PFSK-1 (cell line): Measurements from ENCODE around the gene CACYBP.

ENCODE experiments used
- FOXP2 ChIP-seq: optimal IDR thresholded peaks from 2 replicates; pipeline ENCODE3; 2011; ENCODE audit warnings: borderline replicate concordance, control low read depth, inconsistent platforms; ENCODE audit not compliant: insufficient read depth; ENCODE audit errors: extremely low read length, extremely low read depth
- POLR2AphosphoS5 ChIP-seq: IDR thresholded peaks from 2 replicates; pipeline ENCODE4 v1.6.1; 2012; ENCODE audit warnings: low read depth, mild to moderate bottlenecking, control low read depth, low read length, moderate library complexity
- SIN3A ChIP-seq: IDR thresholded peaks from 2 replicates; pipeline ENCODE4 v1.6.1; 2012; ENCODE audit warnings: mild to moderate bottlenecking, low read length, moderate library complexity, borderline replicate concordance; ENCODE audit not compliant: insufficient read depth
- TAF1 ChIP-seq: IDR thresholded peaks from 2 replicates; pipeline ENCODE4 v1.6.1; 2012; ENCODE audit warnings: low read length, control low read depth, borderline replicate concordance; ENCODE audit not compliant: insufficient read depth
- TF ChIP-seq, protein P1 (sequence below), 2 experiments: IDR thresholded peaks; 2 replicates each; pipeline versions ENCODE4 v1.6.1 to v1.8.0; 2011 to 2012; ENCODE audit warnings: low read depth in 2 of 2, low read length in 2 of 2, control low read depth in 1 of 2, inconsistent platforms in 1 of 2, mild to moderate bottlenecking in 1 of 2, moderate library complexity in 1 of 2; ENCODE audit not compliant: insufficient read depth in 1 of 2

The CACYBP gene

DNA sequence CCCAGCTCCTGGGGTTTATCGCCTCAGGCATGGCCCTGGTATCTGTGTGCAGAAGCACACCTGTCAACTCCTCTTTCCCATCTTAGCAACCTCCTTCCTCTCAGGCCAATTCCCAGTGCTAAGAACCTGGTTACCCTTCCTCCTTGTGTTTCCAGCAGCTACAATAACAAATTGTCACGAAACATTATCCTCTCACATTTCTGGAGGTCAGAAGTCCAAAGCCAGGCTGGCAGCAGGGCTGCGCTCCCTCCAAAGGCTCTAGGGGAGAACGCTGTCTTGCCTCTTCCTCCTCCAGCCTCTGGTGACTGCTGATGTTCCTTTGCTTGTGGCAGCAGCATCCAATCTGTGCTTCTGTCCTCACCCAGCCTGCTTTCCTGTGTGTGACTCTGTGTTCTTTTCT is 34.2 kb downstream of the CACYBP start:
- TF ChIP-seq, protein P1, sequence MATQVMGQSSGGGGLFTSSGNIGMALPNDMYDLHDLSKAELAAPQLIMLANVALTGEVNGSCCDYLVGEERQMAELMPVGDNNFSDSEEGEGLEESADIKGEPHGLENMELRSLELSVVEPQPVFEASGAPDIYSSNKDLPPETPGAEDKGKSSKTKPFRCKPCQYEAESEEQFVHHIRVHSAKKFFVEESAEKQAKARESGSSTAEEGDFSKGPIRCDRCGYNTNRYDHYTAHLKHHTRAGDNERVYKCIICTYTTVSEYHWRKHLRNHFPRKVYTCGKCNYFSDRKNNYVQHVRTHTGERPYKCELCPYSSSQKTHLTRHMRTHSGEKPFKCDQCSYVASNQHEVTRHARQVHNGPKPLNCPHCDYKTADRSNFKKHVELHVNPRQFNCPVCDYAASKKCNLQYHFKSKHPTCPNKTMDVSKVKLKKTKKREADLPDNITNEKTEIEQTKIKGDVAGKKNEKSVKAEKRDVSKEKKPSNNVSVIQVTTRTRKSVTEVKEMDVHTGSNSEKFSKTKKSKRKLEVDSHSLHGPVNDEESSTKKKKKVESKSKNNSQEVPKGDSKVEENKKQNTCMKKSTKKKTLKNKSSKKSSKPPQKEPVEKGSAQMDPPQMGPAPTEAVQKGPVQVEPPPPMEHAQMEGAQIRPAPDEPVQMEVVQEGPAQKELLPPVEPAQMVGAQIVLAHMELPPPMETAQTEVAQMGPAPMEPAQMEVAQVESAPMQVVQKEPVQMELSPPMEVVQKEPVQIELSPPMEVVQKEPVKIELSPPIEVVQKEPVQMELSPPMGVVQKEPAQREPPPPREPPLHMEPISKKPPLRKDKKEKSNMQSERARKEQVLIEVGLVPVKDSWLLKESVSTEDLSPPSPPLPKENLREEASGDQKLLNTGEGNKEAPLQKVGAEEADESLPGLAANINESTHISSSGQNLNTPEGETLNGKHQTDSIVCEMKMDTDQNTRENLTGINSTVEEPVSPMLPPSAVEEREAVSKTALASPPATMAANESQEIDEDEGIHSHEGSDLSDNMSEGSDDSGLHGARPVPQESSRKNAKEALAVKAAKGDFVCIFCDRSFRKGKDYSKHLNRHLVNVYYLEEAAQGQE (IDR thresholded peaks at IDR 0.05; ENCODE audit: insufficient read depth in 1 of 2, low read depth in 2 of 2, low read length in 2 of 2), result no peak
- TF ChIP-seq POLR2AphosphoS5 (no peak), SIN3A (no peak), TAF1 (no peak), FOXP2 (no peak)

DNA sequence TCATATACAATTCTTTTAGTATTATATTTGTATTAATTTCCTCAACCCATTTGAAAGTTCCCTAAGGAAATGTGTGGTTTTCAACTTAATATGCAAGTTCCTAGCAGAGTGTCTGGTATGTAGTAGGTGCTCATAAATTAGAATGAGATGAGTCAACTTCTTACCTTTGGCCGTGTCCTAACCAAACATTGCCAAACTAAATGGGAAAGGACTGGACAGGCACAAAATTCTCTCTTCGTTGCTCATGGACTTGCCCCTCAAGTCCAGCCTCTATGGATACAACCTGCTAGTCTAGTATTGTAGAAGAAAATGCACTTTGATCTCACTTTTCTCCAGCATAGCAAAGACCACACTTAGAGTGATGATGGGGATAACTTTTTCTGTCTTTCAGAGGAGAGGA is 35.0 kb downstream of the CACYBP start:
- TF ChIP-seq, protein P1 (IDR thresholded peaks at IDR 0.05; ENCODE audit: insufficient read depth in 1 of 2, low read depth in 2 of 2, low read length in 2 of 2), result no peak
- TF ChIP-seq SIN3A, result no peak
- no peak for TF ChIP-seq TAF1
- no peak for TF ChIP-seq POLR2AphosphoS5
- TF ChIP-seq FOXP2, result no peak

GRCh38 chr1:175035865-175036264 is 36.1 kb downstream of the CACYBP start:
- TF ChIP-seq POLR2AphosphoS5 (no peak), FOXP2 (no peak), TAF1 (no peak)

GRCh38 chr1:175036476-175036875 is 36.7 kb downstream of the CACYBP start:
- no peak for TF ChIP-seq TAF1
- TF ChIP-seq POLR2AphosphoS5, result no peak
- TF ChIP-seq, protein P1 (IDR thresholded peaks at IDR 0.05; ENCODE audit: insufficient read depth in 1 of 2, low read depth in 2 of 2, low read length in 2 of 2), result no peak
- no peak for TF ChIP-seq SIN3A
- no peak for TF ChIP-seq FOXP2

DNA sequence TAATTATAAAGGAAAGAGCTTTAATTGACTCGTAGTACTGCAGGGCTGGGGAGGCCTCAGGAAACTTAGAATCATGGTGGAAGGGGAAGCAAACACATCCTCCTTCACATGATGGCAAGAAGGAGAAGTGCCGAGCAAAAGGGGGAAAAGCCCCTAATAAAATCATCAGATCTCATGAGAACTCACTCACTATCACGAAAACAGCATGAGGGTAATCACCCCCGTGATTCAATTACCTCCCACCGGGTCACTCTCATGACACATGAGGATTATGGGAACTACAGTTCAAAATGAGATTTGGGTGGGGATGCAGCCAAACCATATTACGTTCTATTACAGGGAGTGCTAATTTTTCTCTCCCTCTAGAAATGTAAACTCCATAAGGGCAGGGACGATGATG is 37.7 kb downstream of the CACYBP start:
- TF ChIP-seq SIN3A, result no peak
- TF ChIP-seq FOXP2, result no peak
- TF ChIP-seq TAF1, result no peak
- TF ChIP-seq, protein P1 (IDR thresholded peaks at IDR 0.05; ENCODE audit: insufficient read depth in 1 of 2, low read depth in 2 of 2, low read length in 2 of 2), result no peak
- no peak for TF ChIP-seq POLR2AphosphoS5
